Measurements from ENCODE around the gene ARHGAP22. TPM values are rescaled to one million over a fixed set of nuclear protein-coding genes. Genes with fewer than 3 reads are reported as not detected.
A peak's percentile ranks its signal among the peaks of the same experiment; 100 is the strongest.

ARHGAP22 gene
- total and polyA plus RNA-seq, 2 of the 4 experiments (the other 2 are of a cell fraction): 28.3 to 30.2 TPM

DNA sequence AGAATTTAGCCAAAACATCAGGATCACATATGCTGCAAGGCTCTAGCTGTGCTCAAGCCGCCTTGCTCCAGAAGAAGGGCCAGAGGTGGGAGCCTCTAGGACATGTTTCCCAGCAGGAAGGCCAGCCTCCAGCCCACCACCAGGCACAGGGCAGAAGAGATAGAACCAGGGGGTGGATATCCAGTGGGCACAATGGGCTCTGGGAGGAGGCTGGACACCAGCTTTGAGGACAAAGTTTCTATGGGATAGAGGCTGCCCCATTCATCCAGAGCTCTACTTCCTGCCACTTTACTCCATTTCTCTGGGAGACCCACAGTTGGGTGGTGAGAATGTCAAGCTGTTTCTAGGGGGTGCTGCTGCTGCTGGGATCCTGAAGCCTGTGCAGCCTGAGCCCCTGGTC is 77.1 kb downstream of the ARHGAP22 start:
- no peak overlapping the region for H2BK120ac ChIP-seq (ENCODE audit: low read depth, low read length)
- H2BK20ac ChIP-seq (ENCODE audit: low read depth, low read length): no peak overlapping the region
- CTCF ChIA-PET: no interaction called here
- no peak overlapping the region; the same call in 1 of the 2 replicates for H3K23ac ChIP-seq (ENCODE audit: low read depth, low read length)
- in situ Hi-C loops (cut with MboI; ENCODE audit: low sequenced_read_pairs): no loop called here
- peaks cover 23% of the 10 kb centered on the region for H3K9me1 ChIP-seq (ENCODE audit: insufficient read depth, low read length)
- no peak overlapping the region for H2AFZ ChIP-seq (replicated peaks; ENCODE audit: low read length, poor library complexity)
- H3K56ac ChIP-seq (ENCODE audit: extremely low read depth, insufficient read depth, low read length): no peak overlapping the region
- no peak overlapping the region for H3K18ac ChIP-seq (ENCODE audit: low read depth, low read length)
- BruUV-seq (replicated peaks): no TSS peak
- dilution Hi-C loops (cut with HindIII; ENCODE audit: low sequenced_read_pairs, unreplicated experiment): no loop called here
- peaks cover 13% of the 10 kb centered on the region for H3K4me1 ChIP-seq (ENCODE audit: control insufficient read depth, insufficient read depth, low read length)
- H3K79me1 ChIP-seq (ENCODE audit: low read depth in 1 of 2, low read length in 2 of 2): peaks cover 36 to 65% of the 10 kb centered on the region in 2 experiments
- peaks cover 5% of the 10 kb centered on the region for H4K20me1 ChIP-seq (ENCODE audit: insufficient read depth, low read length)
- no peaks in the 10 kb centered on the region for H3K9me3 ChIP-seq (ENCODE audit: control insufficient read depth, insufficient read depth, low read length)
- no peaks in the 10 kb centered on the region for H3K27me3 ChIP-seq (ENCODE audit: control insufficient read depth, insufficient read depth, low read length)
- H4K8ac ChIP-seq (ENCODE audit: low read depth in 2 of 2, low read length in 2 of 2): no peak overlapping the region
- no peak overlapping the region for H3K9ac ChIP-seq (ENCODE audit: low read depth, low read length)
- no peak overlapping the region for H4K91ac ChIP-seq (ENCODE audit: insufficient read depth, low read depth, low read length)
- H2BK15ac ChIP-seq (ENCODE audit: low read depth, low read length): 0 out of 3 replicates have a peak overlapping the region, but pooled peaks have one; percentile 67
- POLR2A ChIA-PET (ENCODE audit: unreplicated experiment): no interaction called here
- H2AK9ac ChIP-seq (replicated peaks; ENCODE audit: low read depth, low read length, poor library complexity): peak overlapping the region; percentile 33
- no peak overlapping the region for H3K27ac ChIP-seq (ENCODE audit: insufficient read depth, low read length)
- intact Hi-C loops (cut with micrococcal nuclease): no loop called here
- no peaks in the 10 kb centered on the region for H3K36me3 ChIP-seq (ENCODE audit: control insufficient read depth, insufficient read depth, low read length)
- no peak overlapping the region for H3K4me2 ChIP-seq (ENCODE audit: low read depth, low read length)
- H3K14ac ChIP-seq (replicated peaks; ENCODE audit: low read depth, low read length): 0 out of 2 replicates have a peak overlapping the region, but pooled peaks have one; percentile 79
- peak overlapping the region; percentile 89 for H3K4ac ChIP-seq (ENCODE audit: low read depth, low read length)
- ATAC-seq (ENCODE audit: low read depth) (no peak), DNase-seq (no peak)
- no peak overlapping the region for H2AK5ac ChIP-seq (ENCODE audit: low read depth, low read length)
- H3K4me3 ChIP-seq (ENCODE audit: insufficient read depth, low read depth, low read length): no peak overlapping the region
- no peak overlapping the region for H4K5ac ChIP-seq (ENCODE audit: low read depth, low read length)
- H2BK5ac ChIP-seq (ENCODE audit: low read depth, low read length, poor library complexity, severe bottlenecking): no peak overlapping the region
- no CpG with 5 or more reads among the region's 1 CpG for WGBS, 2 experiments (ENCODE audit: extremely low coverage in 2 of 2, insufficient read length in 1 of 2)
- TF ChIP-seq RAD21 (IDR thresholded peaks at IDR 0.05; ENCODE audit: low read length) (no peak), FOS (IDR thresholded peaks at IDR 0.05; ENCODE audit: low read depth, low read length) (no peak), MXI1 (IDR thresholded peaks at IDR 0.05; ENCODE audit: borderline replicate concordance, low read depth, low read length) (no peak), RFX5 (IDR thresholded peaks at IDR 0.05; ENCODE audit: low read depth, low read length) (no peak), MAZ (IDR thresholded peaks at IDR 0.05; ENCODE audit: borderline replicate concordance, low read depth, low read length) (no peak), SMC3 (IDR thresholded peaks at IDR 0.05; ENCODE audit: low read depth, low read length) (no peak), CEBPB (IDR thresholded peaks at IDR 0.05; ENCODE audit: low read depth, low read length) (no peak), CHD1 (IDR thresholded peaks at IDR 0.05; ENCODE audit: low read depth, low read length) (no peak), BHLHE40 (IDR thresholded peaks at IDR 0.05; ENCODE audit: low read depth, low read length) (no peak), RCOR1 (IDR thresholded peaks at IDR 0.05; ENCODE audit: insufficient replicate concordance, low read length) (no peak), MAFK (IDR thresholded peaks at IDR 0.05; ENCODE audit: low read depth, low read length) (no peak), NFE2L2 (IDR thresholded peaks at IDR 0.05; ENCODE audit: low read depth, low read length) (no peak), POLR2A (IDR thresholded peaks at IDR 0.05; ENCODE audit: low read depth, low read length) (no peak)
- TF ChIP-seq, protein P1, sequence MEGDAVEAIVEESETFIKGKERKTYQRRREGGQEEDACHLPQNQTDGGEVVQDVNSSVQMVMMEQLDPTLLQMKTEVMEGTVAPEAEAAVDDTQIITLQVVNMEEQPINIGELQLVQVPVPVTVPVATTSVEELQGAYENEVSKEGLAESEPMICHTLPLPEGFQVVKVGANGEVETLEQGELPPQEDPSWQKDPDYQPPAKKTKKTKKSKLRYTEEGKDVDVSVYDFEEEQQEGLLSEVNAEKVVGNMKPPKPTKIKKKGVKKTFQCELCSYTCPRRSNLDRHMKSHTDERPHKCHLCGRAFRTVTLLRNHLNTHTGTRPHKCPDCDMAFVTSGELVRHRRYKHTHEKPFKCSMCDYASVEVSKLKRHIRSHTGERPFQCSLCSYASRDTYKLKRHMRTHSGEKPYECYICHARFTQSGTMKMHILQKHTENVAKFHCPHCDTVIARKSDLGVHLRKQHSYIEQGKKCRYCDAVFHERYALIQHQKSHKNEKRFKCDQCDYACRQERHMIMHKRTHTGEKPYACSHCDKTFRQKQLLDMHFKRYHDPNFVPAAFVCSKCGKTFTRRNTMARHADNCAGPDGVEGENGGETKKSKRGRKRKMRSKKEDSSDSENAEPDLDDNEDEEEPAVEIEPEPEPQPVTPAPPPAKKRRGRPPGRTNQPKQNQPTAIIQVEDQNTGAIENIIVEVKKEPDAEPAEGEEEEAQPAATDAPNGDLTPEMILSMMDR (conservative IDR thresholded peaks at IDR 0.05; ENCODE audit: low read depth, low read length): no peak
- TF ChIP-seq, protein P2, sequence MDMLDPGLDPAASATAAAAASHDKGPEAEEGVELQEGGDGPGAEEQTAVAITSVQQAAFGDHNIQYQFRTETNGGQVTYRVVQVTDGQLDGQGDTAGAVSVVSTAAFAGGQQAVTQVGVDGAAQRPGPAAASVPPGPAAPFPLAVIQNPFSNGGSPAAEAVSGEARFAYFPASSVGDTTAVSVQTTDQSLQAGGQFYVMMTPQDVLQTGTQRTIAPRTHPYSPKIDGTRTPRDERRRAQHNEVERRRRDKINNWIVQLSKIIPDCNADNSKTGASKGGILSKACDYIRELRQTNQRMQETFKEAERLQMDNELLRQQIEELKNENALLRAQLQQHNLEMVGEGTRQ (IDR thresholded peaks at IDR 0.05; ENCODE audit: low read depth, low read length): no peak
- TF ChIP-seq, protein P3, sequence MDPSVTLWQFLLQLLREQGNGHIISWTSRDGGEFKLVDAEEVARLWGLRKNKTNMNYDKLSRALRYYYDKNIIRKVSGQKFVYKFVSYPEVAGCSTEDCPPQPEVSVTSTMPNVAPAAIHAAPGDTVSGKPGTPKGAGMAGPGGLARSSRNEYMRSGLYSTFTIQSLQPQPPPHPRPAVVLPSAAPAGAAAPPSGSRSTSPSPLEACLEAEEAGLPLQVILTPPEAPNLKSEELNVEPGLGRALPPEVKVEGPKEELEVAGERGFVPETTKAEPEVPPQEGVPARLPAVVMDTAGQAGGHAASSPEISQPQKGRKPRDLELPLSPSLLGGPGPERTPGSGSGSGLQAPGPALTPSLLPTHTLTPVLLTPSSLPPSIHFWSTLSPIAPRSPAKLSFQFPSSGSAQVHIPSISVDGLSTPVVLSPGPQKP (IDR thresholded peaks at IDR 0.05; ENCODE audit: borderline replicate concordance, low read depth, low read length): no peak

Measured in IMR-90 (cell line).